Measurements from ENCODE around the gene TMEM62. TPM values are rescaled to one million over a fixed set of nuclear protein-coding genes. Genes with fewer than 3 reads are reported as not detected.

The TMEM62 gene
- total and polyA plus RNA-seq, 9 of the 15 experiments (the other 6 are each of a cell fraction or from before 2014, with no cell fraction given), result 4.4 to 16.6 (median 11.1) TPM

- TF ChIP-seq HNRNPL (IDR thresholded peaks at IDR 0.05; ENCODE audit: low read depth, low read length) (no peak; the same call in 1 of the 2 replicates), CBFA2T3 (IDR thresholded peaks at IDR 0.05) (no peak), EWSR1 (IDR thresholded peaks at IDR 0.05; ENCODE audit: borderline replicate concordance, low read depth, partially characterized antibody) (no peak), ZNF217 (CRISPR knock-in tag; IDR thresholded peaks at IDR 0.05) (no peak), HDAC1 (IDR thresholded peaks at IDR 0.05) (peak in 1 of 2 experiments; percentile 86; a peak in 2 of 4 replicates), MTA1 (IDR thresholded peaks at IDR 0.05; ENCODE audit: borderline replicate concordance) (peak; percentile 52; the same call in 1 of the 2 replicates), RAD51 (IDR thresholded peaks at IDR 0.05; ENCODE audit: borderline replicate concordance, low read depth) (no peak; the same call in 1 of the 2 replicates), DIDO1 (tag; IDR thresholded peaks at IDR 0.05; ENCODE audit: low read depth) (no peak), TAF9B (IDR thresholded peaks at IDR 0.05; ENCODE audit: partially characterized antibody) (no peak)
- TF ChIP-seq, protein P1, sequence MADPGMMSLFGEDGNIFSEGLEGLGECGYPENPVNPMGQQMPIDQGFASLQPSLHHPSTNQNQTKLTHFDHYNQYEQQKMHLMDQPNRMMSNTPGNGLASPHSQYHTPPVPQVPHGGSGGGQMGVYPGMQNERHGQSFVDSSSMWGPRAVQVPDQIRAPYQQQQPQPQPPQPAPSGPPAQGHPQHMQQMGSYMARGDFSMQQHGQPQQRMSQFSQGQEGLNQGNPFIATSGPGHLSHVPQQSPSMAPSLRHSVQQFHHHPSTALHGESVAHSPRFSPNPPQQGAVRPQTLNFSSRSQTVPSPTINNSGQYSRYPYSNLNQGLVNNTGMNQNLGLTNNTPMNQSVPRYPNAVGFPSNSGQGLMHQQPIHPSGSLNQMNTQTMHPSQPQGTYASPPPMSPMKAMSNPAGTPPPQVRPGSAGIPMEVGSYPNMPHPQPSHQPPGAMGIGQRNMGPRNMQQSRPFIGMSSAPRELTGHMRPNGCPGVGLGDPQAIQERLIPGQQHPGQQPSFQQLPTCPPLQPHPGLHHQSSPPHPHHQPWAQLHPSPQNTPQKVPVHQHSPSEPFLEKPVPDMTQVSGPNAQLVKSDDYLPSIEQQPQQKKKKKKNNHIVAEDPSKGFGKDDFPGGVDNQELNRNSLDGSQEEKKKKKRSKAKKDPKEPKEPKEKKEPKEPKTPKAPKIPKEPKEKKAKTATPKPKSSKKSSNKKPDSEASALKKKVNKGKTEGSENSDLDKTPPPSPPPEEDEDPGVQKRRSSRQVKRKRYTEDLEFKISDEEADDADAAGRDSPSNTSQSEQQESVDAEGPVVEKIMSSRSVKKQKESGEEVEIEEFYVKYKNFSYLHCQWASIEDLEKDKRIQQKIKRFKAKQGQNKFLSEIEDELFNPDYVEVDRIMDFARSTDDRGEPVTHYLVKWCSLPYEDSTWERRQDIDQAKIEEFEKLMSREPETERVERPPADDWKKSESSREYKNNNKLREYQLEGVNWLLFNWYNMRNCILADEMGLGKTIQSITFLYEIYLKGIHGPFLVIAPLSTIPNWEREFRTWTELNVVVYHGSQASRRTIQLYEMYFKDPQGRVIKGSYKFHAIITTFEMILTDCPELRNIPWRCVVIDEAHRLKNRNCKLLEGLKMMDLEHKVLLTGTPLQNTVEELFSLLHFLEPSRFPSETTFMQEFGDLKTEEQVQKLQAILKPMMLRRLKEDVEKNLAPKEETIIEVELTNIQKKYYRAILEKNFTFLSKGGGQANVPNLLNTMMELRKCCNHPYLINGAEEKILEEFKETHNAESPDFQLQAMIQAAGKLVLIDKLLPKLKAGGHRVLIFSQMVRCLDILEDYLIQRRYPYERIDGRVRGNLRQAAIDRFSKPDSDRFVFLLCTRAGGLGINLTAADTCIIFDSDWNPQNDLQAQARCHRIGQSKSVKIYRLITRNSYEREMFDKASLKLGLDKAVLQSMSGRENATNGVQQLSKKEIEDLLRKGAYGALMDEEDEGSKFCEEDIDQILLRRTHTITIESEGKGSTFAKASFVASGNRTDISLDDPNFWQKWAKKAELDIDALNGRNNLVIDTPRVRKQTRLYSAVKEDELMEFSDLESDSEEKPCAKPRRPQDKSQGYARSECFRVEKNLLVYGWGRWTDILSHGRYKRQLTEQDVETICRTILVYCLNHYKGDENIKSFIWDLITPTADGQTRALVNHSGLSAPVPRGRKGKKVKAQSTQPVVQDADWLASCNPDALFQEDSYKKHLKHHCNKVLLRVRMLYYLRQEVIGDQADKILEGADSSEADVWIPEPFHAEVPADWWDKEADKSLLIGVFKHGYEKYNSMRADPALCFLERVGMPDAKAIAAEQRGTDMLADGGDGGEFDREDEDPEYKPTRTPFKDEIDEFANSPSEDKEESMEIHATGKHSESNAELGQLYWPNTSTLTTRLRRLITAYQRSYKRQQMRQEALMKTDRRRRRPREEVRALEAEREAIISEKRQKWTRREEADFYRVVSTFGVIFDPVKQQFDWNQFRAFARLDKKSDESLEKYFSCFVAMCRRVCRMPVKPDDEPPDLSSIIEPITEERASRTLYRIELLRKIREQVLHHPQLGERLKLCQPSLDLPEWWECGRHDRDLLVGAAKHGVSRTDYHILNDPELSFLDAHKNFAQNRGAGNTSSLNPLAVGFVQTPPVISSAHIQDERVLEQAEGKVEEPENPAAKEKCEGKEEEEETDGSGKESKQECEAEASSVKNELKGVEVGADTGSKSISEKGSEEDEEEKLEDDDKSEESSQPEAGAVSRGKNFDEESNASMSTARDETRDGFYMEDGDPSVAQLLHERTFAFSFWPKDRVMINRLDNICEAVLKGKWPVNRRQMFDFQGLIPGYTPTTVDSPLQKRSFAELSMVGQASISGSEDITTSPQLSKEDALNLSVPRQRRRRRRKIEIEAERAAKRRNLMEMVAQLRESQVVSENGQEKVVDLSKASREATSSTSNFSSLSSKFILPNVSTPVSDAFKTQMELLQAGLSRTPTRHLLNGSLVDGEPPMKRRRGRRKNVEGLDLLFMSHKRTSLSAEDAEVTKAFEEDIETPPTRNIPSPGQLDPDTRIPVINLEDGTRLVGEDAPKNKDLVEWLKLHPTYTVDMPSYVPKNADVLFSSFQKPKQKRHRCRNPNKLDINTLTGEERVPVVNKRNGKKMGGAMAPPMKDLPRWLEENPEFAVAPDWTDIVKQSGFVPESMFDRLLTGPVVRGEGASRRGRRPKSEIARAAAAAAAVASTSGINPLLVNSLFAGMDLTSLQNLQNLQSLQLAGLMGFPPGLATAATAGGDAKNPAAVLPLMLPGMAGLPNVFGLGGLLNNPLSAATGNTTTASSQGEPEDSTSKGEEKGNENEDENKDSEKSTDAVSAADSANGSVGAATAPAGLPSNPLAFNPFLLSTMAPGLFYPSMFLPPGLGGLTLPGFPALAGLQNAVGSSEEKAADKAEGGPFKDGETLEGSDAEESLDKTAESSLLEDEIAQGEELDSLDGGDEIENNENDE (IDR thresholded peaks at IDR 0.05; ENCODE audit: low read depth, low read length), result no peak
- TF ChIP-seq, protein P2, sequence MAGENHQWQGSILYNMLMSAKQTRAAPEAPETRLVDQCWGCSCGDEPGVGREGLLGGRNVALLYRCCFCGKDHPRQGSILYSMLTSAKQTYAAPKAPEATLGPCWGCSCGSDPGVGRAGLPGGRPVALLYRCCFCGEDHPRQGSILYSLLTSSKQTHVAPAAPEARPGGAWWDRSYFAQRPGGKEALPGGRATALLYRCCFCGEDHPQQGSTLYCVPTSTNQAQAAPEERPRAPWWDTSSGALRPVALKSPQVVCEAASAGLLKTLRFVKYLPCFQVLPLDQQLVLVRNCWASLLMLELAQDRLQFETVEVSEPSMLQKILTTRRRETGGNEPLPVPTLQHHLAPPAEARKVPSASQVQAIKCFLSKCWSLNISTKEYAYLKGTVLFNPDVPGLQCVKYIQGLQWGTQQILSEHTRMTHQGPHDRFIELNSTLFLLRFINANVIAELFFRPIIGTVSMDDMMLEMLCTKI (IDR thresholded peaks at IDR 0.05; ENCODE audit: partially characterized antibody), result no peak
Measured at GRCh38 chr15:43185157-43186002, 52.0 kb downstream of the TMEM62 start, which contains the start of gene CCNDBP1 (continued).

Measured in K562 (cell line).